Spinal cord (tissue), 10 donors: ENCODE measurements around the gene CFAP68. TPM values are rescaled to one million over a fixed set of nuclear protein-coding genes. Genes with fewer than 3 reads are reported as not detected.
A peak's percentile ranks its signal among the peaks of the same experiment; 100 is the strongest.

ENCODE experiments used
- DNase-seq, 6 donors: peaks; one replicate each; pipeline versions ENCODE4 v3.0.0 to v3.0.0-alpha.2; 2013 to 2015; ENCODE audit warnings: low spot score in 6 of 6, low read depth in 4 of 6
- H3K27ac ChIP-seq: one replicate; pipeline ENCODE4 v1.5.1; 2013; ENCODE audit warnings: low read depth, low read length, control low read depth
- H3K27me3 ChIP-seq: one replicate; pipeline ENCODE4 v1.6.1; 2013; ENCODE audit warnings: low read length; ENCODE audit not compliant: control insufficient read depth, insufficient read depth
- H3K36me3 ChIP-seq: one replicate; pipeline ENCODE4 v1.6.1; 2013; ENCODE audit warnings: low read length; ENCODE audit not compliant: control insufficient read depth, insufficient read depth
- H3K4me1 ChIP-seq: one replicate; pipeline ENCODE4 v1.6.1; 2013; ENCODE audit warnings: low read length; ENCODE audit not compliant: control insufficient read depth, insufficient read depth
- H3K4me3 ChIP-seq: one replicate; pipeline ENCODE4 v1.5.1; 2013; ENCODE audit warnings: low read depth, low read length, control low read depth
- H3K9me3 ChIP-seq: one replicate; pipeline ENCODE4 v1.6.1; 2013; ENCODE audit warnings: low read length; ENCODE audit not compliant: control insufficient read depth, insufficient read depth
- WGBS: methylation state at CpG from one replicate; pipeline ENCODE4 v1.1.5; 2013; ENCODE audit warnings: missing lambda C conversion rate; ENCODE audit not compliant: insufficient coverage; 5-methylcytosine and 5-hydroxymethylcytosine counted together
- polyA plus RNA-seq, 2 donors: library from polyadenylated mRNA; unstranded; fragments of 120-200 nt; gene quantifications; one replicate each; pipeline ENCODE4 v1.2.1, GENCODE V29; 2013; ENCODE audit not compliant: insufficient read length in 2 of 2
- total RNA-seq, 2 donors: library from RNA; depleted of rRNA in 1 of 2; stranded (reverse); fragments of 120-200 nt in 1 of 2; fragments of >200 nt in 1 of 2; gene quantifications; one replicate each; pipeline versions ENCODE4 v1.2.3 to v1.2.4, GENCODE V29; 2013 to 2014
- donor health status: healthy.

Gene CFAP68
- total and polyA plus RNA-seq, 4 donors = 12.9 to 32.6 (median 27.4) TPM

GRCh38 chr11:111886844-111887243 is 7.5 kb downstream of the CFAP68 start:
- H3K36me3 ChIP-seq = no peaks in the 10 kb centered on the region
- H3K27ac ChIP-seq = no peak overlapping the region
- no peak for DNase-seq
- no peak overlapping the region for H3K4me3 ChIP-seq
- no CpG with 5 or more reads among the region's 2 CpGs for WGBS
- no peaks in the 10 kb centered on the region for H3K27me3 ChIP-seq
- H3K9me3 ChIP-seq = no peaks in the 10 kb centered on the region
- H3K4me1 ChIP-seq = no peaks in the 10 kb centered on the region

- DNase-seq = no peak
- H3K4me3 ChIP-seq = no peak overlapping the region
- WGBS = no CpG with 5 or more reads among the region's 2 CpGs
- no peak overlapping the region for H3K27ac ChIP-seq
- H3K4me1 ChIP-seq = no peaks in the 10 kb centered on the region
- no peaks in the 10 kb centered on the region for H3K36me3 ChIP-seq
- H3K9me3 ChIP-seq = no peaks in the 10 kb centered on the region
- H3K27me3 ChIP-seq = no peaks in the 10 kb centered on the region
Observed at GRCh38 chr11:111905411-111905810, 26.1 kb downstream of the CFAP68 start.

GRCh38 chr11:111906680-111907079 is 27.3 kb downstream of the CFAP68 start:
- Histone ChIP-seq H3K27me3 (no peaks in the 10 kb centered on the region), H3K27ac (no peak overlapping the region)
- no CpG with 5 or more reads among the region's 1 CpG for WGBS

GRCh38 chr11:111908639-111909305 is 29.4 kb downstream of the CFAP68 start:
- Histone ChIP-seq H3K9me3 (no peaks in the 10 kb centered on the region), H3K27ac (no peak overlapping the region), H3K36me3 (no peaks in the 10 kb centered on the region), H3K27me3 (no peaks in the 10 kb centered on the region), H3K4me3 (no peak overlapping the region), H3K4me1 (peaks cover 27% of the 10 kb centered on the region)
- no peak for DNase-seq
- WGBS = 93% methylated on average over 3 of the region's 5 CpGs

More at GRCh38 chr11:111906680-111907079, 27.3 kb downstream of the CFAP68 start:
- Histone ChIP-seq H3K4me3 (no peak overlapping the region), H3K4me1 (peaks cover 7% of the 10 kb centered on the region), H3K9me3 (no peaks in the 10 kb centered on the region), H3K36me3 (no peaks in the 10 kb centered on the region)
- no peak for DNase-seq

GRCh38 chr11:111909378-111909777 is 30.0 kb downstream of the CFAP68 start:
- no peaks in the 10 kb centered on the region for H3K36me3 ChIP-seq
- peaks cover 33% of the 10 kb centered on the region for H3K4me1 ChIP-seq
- 92% methylated on average over 2 of the region's 5 CpGs for WGBS
- H3K27ac ChIP-seq = no peak overlapping the region
- no peaks in the 10 kb centered on the region for H3K27me3 ChIP-seq
- peak in 1 of 6 donors; percentile 19 for DNase-seq
- no peak overlapping the region for H3K4me3 ChIP-seq
- H3K9me3 ChIP-seq = no peaks in the 10 kb centered on the region

GRCh38 chr11:111910676-111911562 is 31.6 kb downstream of the CFAP68 start:
- WGBS = 71% methylated on average over 9 of the region's 9 CpGs

GRCh38 chr11:111911563-111912401 is 32.4 kb downstream of the CFAP68 start, which contains the start of gene CRYAB:
CRYAB (minus strand) TSS chr11:111911770; CDS start chr11:111911724, 46 bp downstream.
- Histone ChIP-seq H3K4me1 (peaks cover 33% of the 10 kb centered on the region), H3K27ac (peak within 1 kb of the TSS; percentile 87), H3K4me3 (peak within 1 kb of the TSS; percentile 21), H3K36me3 (no peaks in the 10 kb centered on the region), H3K9me3 (no peaks in the 10 kb centered on the region), H3K27me3 (no peaks in the 10 kb centered on the region)
- 54% methylated on average over 15 of the region's 17 CpGs for WGBS
- peak in 4 of 6 donors; percentile 42 to 90 (median 54) for DNase-seq

More at GRCh38 chr11:111910676-111911562, 31.6 kb downstream of the CFAP68 start:
- H3K27ac ChIP-seq = peak overlapping the region; percentile 87
- no peaks in the 10 kb centered on the region for H3K9me3 ChIP-seq
- DNase-seq = peak in 1 of 6 donors; percentile 57
- H3K4me3 ChIP-seq = peak overlapping the region; percentile 4
- no peaks in the 10 kb centered on the region for H3K27me3 ChIP-seq
- H3K4me1 ChIP-seq = peaks cover 33% of the 10 kb centered on the region
- no peaks in the 10 kb centered on the region for H3K36me3 ChIP-seq

GRCh38 chr11:111912535-111912934 is 33.2 kb downstream of the CFAP68 start, which contains the start of gene HSPB2:
HSPB2 (plus strand) TSS chr11:111912734; CDS start chr11:111912830, 96 bp downstream.
- H3K27me3 ChIP-seq = no peaks in the 10 kb centered on the region
- no peaks in the 10 kb centered on the region for H3K9me3 ChIP-seq
- H3K4me3 ChIP-seq = peak within 1 kb of the TSS; percentile 22
- DNase-seq = no peak
- no peaks in the 10 kb centered on the region for H3K36me3 ChIP-seq
- WGBS = 18% methylated on average over 18 of the region's 26 CpGs
- H3K27ac ChIP-seq = peak within 1 kb of the TSS; percentile 92
- peaks cover 33% of the 10 kb centered on the region for H3K4me1 ChIP-seq
